Measurements from ENCODE around the gene TWF2. TPM values are rescaled to one million over a fixed set of nuclear protein-coding genes. Genes with fewer than 3 reads are reported as not detected.

Gene TWF2
- total RNA-seq, 1 donor from 2014 or later: 132 TPM

DNA sequence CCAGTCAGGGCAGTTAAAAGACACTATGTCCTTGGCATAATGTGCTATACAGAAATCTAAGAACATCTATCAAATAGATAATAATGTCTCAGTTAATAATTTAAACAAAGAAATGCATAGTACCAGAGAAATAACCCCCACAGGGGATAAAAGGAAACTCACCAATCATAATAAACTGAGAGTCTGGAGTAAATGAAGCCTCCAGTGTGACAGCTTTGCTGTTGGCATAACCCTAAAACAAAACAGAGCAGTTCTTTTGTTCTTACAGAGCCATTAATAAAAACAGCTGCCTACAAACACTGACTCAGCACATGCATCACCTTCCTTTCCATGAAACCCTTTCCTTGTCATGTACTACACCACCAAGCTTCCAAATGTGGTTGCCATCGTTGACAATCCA lies 20.1 kb upstream of the TWF2 start:
- peak in 1 of 2 donors; percentile 84 for DNase-seq (ENCODE audit: low read depth in 2 of 2)

DNA sequence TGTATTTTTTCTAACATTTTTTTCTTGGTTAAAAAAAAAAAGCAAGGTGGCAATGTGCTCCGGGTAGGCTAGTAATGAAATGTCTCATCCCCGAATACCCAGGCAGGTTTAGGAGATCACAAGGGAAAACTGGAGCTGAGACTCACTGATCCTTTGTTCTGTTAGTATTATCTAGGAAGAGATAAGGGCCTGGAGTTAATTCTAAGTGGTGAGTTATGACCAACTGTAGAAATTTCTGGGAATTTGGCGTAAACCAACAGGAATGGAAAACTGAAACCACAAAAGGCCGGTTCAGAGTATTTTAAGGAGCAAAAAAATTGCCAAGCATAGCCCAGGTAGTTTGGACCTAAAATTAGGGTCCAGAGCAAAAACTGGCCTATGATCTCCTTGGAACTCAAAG lies 19.0 kb upstream of the TWF2 start:
- DNase-seq (ENCODE audit: low read depth in 2 of 2): no peak

DNA sequence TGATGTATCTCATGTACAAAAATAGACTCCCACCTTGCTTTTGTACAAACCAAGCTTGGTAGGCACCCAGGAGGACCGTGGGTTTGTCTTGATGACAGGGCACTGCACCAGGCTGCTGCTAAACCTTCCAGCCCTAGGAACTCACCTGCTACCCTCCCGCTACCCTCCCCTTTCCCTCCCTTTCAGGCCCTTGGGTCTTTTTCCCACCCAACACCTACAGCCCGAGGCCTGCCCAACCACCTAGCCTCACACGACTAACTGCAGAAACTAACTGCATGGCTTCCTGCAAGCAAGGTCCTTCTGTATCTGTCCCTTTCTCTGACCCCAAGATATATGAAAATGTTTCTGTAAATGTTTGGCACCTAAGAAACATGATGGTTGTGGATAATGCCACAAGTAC lies 17.7 kb upstream of the TWF2 start:
- no peak for DNase-seq (ENCODE audit: low read depth in 2 of 2)

DNA sequence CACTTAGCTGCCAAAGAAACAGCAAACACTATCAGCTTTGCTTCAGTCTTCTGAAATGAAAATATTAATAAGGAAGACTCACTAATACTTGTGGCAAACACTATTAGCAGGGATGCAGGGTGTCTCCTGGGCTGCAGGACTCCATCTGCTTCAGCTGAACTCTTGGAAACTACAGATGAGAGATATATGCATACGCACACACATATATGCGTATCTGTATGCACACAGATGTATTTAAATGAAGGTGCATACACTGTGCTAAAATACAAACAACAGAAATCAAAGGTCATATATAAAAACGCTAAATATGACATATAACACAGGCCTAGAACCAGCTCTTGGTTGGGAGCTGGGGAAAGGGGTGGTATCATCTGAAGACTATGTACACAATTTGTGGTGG lies 17.2 kb upstream of the TWF2 start:
- DNase-seq (ENCODE audit: low read depth in 2 of 2): no peak

DNA sequence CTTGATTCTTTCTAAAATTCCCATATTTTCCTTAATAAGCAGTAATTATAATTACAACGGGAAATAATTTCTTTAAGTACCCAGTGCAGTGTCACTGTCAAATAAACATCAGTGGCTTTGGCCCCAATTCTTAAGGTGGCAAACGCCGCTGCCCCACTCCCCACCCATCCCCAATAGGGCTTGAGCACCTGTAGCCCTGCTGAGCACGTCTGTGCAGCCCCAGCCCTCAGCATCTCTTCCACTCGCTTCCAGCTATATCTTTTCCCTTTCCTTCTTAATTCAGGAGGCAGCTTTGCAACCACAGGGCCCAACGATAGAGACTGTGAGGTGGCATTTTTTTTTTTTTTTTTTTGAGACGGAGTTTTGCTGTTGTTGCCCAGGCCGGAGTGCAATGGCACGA lies 15.7 kb upstream of the TWF2 start:
- DNase-seq (ENCODE audit: low read depth in 2 of 2): no peak

DNA sequence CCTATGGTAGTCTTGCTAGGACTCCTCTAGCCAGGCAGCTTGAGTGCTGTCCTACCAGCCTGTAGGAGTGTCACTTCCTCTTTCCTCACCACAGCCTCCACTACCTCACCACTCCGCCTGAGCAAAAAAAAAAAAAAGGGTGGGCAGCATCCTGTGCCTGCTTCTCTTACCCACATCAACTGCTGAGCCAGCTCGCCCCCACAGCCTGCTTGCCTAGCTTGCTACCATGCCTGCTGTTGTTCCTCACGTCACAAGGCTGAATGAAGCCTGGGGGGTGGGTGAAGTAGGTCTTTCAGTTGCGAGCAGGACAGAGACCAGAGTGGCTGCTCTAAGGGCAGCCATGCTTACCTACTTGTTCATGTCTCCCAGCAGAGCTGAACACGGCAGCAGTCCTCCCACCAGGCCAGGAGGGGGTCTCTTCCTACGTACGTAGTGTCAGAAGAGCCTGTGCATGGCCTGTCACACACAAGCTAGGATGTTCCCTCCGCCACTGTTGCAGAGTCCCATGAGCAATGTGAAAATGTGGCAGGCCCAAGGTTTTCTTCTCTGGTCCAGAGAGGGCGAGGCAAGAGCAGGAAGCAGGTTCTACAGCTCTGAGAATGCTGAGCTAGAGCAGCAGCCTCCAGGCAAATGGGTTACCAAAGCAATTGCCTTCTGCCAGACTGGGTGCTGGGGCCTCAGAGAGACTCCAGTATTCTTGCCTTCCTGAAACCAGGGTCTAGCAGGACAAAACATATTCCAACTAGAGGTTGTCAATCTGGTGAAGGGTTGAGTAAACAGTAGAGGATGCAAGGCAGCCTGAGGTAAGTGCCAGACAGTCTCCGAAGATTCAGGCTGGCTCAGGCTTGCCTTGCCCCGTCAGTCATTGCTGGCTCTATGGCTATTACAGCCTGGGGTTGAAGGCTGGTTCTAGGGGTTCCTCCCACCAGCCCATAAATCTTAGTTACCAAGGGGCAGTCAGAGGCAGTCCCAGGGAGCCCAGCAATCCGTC lies 14.7 kb upstream of the TWF2 start:
- DNase-seq (ENCODE audit: low read depth in 2 of 2): peak in 1 of 2 donors; percentile 49

DNA sequence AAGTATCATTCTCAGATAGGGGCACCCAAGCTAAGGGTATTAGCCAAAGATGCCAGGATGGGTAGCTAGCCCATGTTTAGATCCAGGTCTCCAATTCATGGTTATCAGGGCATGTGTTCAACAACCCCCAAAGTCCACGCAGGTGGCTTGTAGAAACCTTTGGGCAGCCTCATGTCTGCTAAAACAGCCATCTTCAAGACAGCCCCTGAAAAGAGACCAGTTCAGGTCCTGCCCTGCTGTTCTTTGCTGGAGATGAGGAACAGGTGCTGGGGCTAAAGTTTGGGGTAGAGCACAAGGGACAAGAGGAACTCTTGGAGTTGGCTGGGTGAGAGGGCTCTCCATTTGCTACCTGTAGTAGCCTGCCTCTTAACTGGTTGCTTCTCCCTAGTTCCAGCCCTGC lies 11.2 kb upstream of the TWF2 start:
- DNase-seq (ENCODE audit: low read depth in 2 of 2): no peak

DNA sequence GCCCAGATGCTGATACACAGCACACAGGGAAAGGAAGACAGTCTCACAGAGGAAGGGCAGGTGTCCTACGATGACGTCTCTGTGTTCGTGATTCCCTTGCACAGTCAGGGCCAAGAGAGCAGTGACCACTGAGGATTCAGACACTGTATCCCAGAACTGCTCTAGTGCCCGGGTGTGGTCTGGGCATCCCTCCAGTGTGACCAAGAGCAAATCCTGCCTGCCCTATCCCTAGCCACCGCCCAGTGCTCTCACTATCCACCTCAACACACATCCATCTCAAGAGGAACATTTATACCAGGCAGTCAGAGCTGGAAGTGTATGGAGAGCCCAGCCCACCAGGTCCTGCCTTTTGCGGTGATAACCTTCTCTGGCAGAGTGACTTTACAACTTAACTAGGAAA lies 10.7 kb upstream of the TWF2 start:
- no peak for DNase-seq (ENCODE audit: low read depth in 2 of 2)

DNA sequence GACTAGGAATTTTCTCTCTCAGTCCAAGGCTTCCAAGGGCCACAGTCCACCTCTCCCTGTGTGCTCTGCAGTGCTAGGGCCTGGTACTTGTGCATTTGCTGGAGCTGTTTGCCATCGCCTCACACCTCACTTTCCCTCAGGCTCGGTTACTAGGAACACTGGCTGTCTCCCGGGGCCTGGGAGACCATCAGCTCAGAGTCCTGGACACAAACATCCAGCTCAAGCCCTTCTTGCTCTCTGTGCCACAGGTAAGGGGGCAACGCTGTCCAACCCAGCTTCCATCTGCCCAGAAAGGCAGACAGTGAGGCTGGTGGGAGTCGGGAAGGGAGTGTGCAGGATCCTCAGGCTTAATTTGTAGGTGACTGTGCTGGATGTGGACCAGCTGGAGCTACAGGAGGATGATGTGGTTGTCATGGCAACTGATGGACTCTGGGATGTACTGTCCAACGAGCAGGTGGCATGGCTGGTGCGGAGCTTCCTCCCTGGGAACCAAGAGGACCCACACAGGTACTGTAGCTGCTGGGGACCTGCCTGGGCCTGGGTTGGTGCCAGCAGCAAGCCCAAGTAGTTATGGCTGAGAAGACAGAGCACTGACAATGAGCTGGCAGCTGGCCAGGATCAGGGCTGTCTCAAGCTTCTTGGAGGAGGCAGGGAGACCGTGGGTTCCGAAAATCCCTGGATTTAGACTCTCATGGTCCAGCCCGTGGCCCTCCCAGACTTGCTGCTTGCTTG lies 10.0 kb upstream of the TWF2 start:
- peak in 1 of 2 donors; percentile 30 for DNase-seq (ENCODE audit: low read depth in 2 of 2)

DNA sequence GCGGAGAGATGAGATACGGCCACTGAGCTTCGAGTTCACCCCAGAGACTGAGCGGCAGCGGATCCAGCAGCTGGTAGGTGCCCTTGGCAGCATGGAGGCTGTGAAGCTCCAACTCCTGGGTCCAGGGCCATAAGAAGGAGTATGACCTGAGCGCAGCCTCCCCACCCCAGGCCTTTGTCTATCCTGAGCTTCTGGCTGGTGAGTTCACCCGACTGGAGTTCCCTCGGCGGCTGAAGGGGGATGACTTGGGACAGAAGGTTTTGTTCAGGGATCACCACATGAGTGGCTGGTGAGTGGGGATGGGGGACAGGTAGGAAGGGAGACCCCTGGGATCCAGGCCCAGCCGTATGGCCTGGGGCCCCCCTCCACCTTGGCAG lies 9.2 kb upstream of the TWF2 start:
- DNase-seq (ENCODE audit: low read depth in 2 of 2): no peak

DNA sequence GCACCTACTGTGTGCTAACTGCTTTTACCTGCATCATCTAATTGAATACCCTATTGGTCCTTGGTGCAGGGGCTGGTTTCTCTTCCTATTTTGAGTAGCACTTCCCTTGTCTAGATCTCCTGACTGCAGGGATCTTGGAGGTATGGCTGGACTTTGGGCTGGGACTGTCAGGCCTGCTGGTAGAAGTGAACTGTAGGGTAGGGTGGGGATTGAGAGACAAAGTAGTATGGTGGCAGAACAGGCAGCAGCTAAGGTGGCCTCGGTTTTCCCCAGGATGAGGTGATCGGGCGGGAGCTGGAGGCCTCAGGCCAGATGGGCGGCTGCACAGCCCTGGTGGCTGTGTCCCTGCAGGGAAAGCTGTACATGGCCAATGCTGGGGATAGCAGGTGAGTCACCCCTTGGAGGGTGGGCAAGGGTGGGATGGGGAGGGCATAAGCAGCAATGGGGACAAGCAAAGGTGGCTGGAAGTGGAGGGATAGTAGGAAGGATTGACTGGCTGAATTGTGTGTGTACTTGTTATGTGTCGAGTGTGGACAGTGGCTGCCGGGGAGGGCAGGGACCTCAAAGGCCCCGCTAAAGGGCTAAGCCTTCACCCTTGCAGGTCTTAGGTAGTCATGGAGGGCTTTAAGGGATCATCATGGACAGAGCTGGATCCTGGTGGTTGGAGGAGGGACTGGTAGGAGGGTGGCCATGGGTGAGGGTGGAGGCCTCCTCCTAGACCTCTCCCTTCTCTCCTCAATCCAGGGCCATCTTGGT lies 8.6 kb upstream of the TWF2 start:
- no peak for DNase-seq (ENCODE audit: low read depth in 2 of 2)

DNA sequence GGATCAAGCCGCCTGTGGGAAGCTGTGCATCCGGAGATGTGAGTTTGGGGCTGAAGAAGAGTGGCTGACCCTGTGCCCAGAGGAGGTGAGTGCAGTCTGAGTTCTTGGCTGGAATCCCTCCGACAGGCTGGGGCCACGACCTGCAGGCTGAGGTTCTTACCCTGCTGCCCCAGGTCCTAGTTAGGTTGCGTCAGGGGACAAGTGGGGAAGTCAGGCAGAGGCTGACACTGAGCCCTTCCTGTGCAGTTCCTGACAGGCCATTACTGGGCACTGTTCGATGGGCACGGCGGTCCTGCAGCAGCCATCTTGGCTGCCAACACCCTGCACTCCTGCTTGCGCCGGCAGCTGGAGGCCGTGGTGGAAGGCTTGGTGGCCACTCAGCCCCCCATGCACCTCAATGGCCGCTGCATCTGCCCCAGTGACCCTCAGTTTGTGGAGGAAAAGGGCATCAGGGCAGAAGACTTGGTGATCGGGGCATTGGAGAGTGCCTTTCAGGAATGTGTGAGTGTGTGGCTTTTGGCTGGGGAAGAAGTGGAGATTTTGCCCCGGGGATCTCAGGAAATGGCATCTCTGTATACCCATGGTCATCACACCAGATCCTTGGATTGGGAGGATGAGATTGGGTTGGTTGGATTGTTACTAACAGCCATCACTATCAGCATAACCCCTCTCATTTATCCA lies 7.9 kb upstream of the TWF2 start:
- DNase-seq (ENCODE audit: low read depth in 2 of 2): no peak

DNA sequence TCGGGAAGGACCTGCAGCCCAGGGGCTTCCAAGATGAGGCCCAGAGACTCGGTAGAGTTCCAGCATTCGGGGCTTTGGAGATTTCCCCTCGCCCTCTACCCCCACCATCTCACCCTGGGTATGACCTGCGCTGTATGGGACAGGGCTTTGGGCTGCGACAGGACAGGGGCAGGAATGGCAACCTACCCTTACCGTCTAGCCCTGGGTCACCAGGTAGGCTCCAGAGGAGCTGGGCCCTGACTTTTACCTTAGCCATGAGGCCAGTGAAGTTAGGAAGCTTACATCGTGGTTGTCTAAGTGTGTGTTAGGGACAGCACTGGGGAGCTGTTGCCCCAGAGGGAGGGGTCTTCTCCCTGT lies 7.3 kb upstream of the TWF2 start:
- no peak for DNase-seq (ENCODE audit: low read depth in 2 of 2)

DNA sequence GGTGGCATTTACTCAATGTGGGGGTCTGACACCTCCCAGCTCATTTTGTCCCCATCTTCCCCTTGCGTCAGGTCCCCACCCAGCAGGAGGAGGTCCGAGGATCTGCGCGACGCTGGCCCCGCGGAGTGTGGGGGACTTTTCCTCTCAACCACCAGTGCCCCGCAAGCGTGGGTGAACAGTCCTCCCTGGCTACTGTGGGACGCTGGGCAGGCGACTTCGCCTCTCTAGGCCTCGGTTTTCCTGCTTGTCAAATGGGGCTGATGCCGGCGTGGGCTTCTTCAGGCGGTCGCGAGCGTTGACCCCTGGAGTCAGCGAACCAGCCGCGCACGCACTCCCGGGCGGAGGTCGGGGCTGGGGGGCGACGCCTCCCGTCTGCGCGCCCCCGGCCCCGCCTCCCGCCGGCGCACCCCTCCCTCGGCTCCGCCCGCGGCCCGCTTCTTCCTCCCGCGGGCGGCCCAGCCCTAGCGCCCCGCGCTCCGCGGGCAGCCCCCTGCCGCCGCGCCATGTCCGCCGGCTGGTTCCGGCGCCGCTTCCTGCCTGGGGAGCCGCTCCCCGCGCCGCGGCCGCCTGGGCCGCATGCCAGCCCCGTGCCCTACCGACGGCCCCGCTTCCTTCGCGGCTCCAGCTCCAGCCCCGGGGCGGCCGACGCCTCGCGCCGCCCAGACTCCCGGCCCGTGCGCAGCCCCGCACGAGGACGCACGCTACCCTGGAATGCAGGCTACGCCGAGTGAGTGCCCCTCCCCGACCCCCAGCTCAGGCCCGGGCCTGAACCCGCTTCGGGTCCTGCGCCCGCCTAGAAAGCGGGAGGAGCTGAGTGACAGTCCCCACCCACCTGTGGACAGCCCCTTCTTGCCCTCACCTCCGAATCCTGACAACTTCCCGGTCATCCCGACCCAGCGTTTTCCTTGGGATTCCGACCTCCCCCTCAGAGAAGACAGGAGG lies 6.6 kb upstream of the TWF2 start, which contains the start of gene PPM1M:
Gene PPM1M, plus strand, starts transcription at position 438 of the 942 bp plus-strand sequence. Its CDS starts 66 bp downstream, at position 504.
- peak in 1 of 2 donors; percentile 66 for DNase-seq (ENCODE audit: low read depth in 2 of 2)

DNA sequence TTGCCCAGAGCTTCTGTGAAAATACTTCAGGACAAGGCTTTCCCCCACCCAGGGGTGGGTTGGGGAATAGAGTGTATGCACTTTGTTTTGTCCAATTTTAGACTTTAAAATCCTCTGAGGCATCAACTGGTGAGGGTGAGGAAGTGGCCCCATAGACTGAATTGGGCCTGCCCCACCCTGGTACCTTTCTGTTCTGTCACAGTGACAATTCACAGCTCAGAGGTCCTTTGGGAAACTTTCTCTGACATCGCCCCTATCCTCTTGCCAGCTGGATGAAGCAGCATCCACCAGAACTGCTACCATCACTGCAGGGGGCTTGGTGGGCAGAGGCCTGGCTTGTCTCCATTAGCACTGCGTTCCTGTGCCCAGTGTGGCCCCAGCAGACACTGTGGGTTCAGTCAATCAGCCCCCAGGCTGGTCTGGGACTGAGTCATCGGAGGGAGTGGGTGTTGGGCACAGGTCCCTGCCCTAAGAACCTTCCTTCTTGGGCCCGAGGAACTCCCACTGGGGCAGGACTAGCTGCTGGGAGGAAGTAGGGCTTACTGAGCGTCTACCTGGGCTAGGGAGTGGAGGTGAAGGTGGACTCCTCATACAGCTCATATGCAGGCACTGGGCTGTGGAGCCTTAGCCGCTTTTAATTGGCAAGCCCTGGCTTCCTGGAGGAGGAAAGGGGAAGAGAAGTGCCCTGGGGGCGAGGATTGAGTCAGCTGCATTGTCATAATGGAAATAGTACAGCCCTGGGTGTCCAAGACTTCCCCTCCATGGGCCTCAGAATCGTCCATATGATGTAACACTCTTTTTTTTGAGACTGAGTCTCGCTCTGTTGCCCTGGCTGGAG lies 5.1 kb upstream of the TWF2 start:
- DNase-seq (ENCODE audit: low read depth in 2 of 2): peak in 1 of 2 donors; percentile 49

DNA sequence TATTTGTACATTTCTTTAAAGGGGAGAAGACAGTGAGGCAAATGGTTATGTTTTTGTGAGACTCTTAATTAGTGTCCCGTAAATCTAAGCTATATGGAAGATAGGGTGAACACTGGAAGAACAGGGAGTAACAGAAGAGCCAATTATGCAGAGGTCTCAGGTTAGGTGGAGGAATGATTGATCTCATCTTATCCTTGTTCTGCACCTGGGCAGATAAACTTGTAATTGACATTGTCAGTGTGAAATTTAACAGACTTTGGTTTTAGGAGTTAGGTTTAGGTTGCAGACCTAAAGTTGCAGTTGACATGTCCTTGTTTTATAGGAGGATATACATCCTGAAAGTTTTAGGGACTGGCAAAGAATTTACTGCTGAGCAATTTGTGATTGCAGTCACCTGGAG lies 3.1 kb upstream of the TWF2 start:
- DNase-seq (ENCODE audit: low read depth in 2 of 2): no peak

DNA sequence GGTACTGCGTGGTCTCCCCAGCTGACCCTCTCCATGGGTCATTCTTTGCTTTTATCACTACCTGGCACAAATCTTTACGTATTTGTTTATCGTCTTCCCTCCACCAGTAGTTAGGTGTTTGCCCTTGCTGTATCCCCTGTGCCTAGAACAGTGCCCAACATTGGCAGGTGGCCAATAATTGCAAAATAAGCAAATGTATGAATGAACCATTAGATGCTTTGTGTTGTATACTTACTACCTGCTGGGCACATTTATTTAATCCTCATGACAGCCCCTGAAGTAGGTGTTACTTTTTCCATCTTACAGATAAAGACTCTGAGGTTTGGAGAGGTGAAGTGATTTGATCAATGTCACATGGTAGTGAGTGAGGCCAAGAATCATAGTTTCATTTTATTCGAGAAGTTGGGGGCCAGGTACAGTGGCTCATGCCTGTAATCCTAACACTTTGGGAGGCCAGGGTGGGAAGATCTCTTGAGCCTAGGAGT lies 2.0 kb upstream of the TWF2 start:
- no peak for DNase-seq (ENCODE audit: low read depth in 2 of 2)

DNA sequence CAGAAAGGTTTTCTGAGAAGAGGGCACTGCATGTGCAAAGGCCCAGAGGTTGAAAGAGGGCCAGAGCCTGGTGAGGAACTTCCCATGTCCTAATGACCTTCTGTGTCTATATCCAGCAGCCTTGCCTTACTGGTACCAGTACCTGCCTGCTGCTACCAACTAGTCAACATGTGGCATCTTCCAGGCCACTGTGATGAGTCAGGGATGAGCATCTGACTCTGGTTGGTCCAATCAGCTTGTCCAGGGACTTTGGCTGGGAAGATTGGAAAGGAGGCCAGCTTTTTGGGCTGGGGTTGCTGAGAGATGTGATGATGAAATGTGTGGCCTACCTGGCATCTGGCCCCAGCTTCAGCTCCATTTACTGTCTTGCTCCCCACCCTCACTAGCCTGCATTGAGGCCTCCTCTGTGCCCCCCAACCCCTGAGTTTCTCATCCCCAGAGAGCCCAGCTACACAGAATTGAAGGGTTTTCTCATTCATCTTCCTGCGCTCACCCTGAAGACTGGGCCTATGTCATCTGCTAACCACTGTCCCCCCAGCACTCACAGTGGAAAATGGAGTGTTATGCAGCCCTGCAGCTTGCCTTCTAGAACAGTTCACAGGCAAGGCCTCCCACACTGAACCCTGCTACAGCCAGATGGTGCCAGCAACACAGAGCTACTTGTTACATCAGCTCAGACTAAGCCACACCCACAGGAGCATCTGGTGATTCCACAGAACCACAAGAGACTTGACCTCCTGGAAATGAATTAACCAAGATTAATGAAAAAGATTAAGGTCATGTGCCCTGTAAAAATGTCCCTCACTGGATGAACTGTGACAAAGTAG lies 1.3 kb upstream of the TWF2 start:
- peak in 1 of 2 donors; percentile 52 for DNase-seq (ENCODE audit: low read depth in 2 of 2)

All from dermis microvascular lymphatic vessel endothelial cell (primary cell).